Spinal cord (tissue), 10 donors: ENCODE results near the gene SPATA22. TPM values are rescaled to one million over a fixed set of nuclear protein-coding genes. Genes with fewer than 3 reads are reported as not detected.
"Not testable (repeated sequence)": the region's sequence is repeated elsewhere in the genome, so short reads cannot be mapped to it uniquely, and the experiment has no call there.

ENCODE experiments used
- DNase-seq, 6 donors: peaks; one replicate each; pipeline versions ENCODE4 v3.0.0 to v3.0.0-alpha.2; 2013 to 2015; ENCODE audit warnings: low spot score in 6 of 6, low read depth in 4 of 6
- H3K27ac ChIP-seq: one replicate; pipeline ENCODE4 v1.5.1; 2013; ENCODE audit warnings: low read depth, low read length, control low read depth
- H3K27me3 ChIP-seq: one replicate; pipeline ENCODE4 v1.6.1; 2013; ENCODE audit warnings: low read length; ENCODE audit not compliant: control insufficient read depth, insufficient read depth
- H3K36me3 ChIP-seq: one replicate; pipeline ENCODE4 v1.6.1; 2013; ENCODE audit warnings: low read length; ENCODE audit not compliant: control insufficient read depth, insufficient read depth
- H3K4me1 ChIP-seq: one replicate; pipeline ENCODE4 v1.6.1; 2013; ENCODE audit warnings: low read length; ENCODE audit not compliant: control insufficient read depth, insufficient read depth
- H3K4me3 ChIP-seq: one replicate; pipeline ENCODE4 v1.5.1; 2013; ENCODE audit warnings: low read depth, low read length, control low read depth
- H3K9me3 ChIP-seq: one replicate; pipeline ENCODE4 v1.6.1; 2013; ENCODE audit warnings: low read length; ENCODE audit not compliant: control insufficient read depth, insufficient read depth
- WGBS: methylation state at CpG from one replicate; pipeline ENCODE4 v1.1.5; 2013; ENCODE audit warnings: missing lambda C conversion rate; ENCODE audit not compliant: insufficient coverage; 5-methylcytosine and 5-hydroxymethylcytosine counted together
- polyA plus RNA-seq, 2 donors: library from polyadenylated mRNA; unstranded; fragments of 120-200 nt; gene quantifications; one replicate each; pipeline ENCODE4 v1.2.1, GENCODE V29; 2013; ENCODE audit not compliant: insufficient read length in 2 of 2
- total RNA-seq, 2 donors: library from RNA; depleted of rRNA in 1 of 2; stranded (reverse); fragments of 120-200 nt in 1 of 2; fragments of >200 nt in 1 of 2; gene quantifications; one replicate each; pipeline versions ENCODE4 v1.2.3 to v1.2.4, GENCODE V29; 2013 to 2014
- donor health status: healthy.

SPATA22 gene
- total and polyA plus RNA-seq, 4 donors, result 0.44 to 1.2 (median 0.81) TPM

DNA sequence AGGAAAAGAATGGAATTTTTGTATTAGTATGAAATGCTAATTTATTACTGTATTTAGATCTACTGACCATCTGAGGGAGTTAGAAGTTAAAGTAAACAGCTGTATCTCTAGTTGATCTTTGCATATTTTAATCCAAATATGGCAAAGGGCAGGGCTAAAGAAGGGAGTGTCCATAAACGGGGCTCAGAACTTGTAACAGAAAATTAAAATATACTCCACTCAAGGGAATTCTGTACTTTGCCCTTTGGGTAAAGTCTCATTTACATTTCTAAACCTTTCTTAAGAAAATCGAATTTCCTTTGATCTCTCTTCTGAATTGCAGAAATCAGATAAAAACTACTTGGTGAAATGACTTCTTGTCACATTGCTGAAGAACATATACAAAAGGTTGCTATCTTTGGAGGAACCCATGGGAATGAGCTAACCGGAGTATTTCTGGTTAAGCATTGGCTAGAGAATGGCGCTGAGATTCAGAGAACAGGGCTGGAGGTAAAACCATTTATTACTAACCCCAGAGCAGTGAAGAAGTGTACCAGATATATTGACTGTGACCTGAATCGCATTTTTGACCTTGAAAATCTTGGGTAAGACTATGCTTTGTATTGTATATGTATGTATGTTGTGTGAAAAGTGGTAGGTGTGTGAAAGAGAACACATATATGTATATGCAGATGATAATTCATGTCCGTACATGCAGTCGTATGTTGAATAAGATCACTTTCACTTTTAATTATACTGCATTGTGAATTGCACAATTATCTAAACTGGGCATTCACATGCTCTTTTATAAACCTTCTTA is 4.4 kb upstream of the SPATA22 start, which contains the start of gene ASPA:
Gene ASPA, plus strand, starts transcription at position 186 of the 799 bp plus-strand sequence. Its CDS starts 163 bp downstream, at position 349.
- DNase-seq, result no peak
- Histone ChIP-seq H3K27ac (peak within 1 kb of the TSS; percentile 62), H3K4me3 (peak within 1 kb of the TSS; percentile 14), H3K36me3 (no peaks in the 10 kb centered on the region), H3K9me3 (no peaks in the 10 kb centered on the region), H3K4me1 (no peaks in the 10 kb centered on the region), H3K27me3 (no peaks in the 10 kb centered on the region)
- 90% methylated on average over 2 of the region's 7 CpGs for WGBS

DNA sequence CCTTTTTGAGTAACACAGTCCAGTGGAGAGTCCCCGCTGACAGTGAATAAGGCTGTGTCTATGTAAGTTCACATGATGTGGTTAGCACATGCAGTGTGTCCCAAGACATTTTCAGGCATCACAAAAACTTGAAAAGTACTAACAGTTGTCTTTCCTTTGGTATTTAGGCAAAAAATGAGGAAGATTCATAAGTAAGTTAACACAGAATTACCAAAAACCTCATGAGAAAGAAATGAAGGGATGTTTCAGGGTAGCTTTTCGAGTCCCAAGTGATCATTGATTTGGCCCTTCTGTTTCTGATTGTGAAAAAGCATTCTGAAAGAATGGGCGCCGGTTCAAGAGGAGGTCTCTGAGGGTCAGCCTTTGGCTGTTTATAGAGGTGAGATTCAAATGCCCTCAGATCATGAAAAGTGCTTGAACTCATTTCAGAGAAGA is 3.6 kb upstream of the SPATA22 start:
- 42% methylated on average over 3 of the region's 4 CpGs for WGBS
- H3K27ac ChIP-seq, result peak overlapping the region; percentile 62
- no peak for DNase-seq
- H3K4me1 ChIP-seq, result no peaks in the 10 kb centered on the region
- H3K9me3 ChIP-seq, result no peaks in the 10 kb centered on the region
- H3K27me3 ChIP-seq, result no peaks in the 10 kb centered on the region
- no peaks in the 10 kb centered on the region for H3K36me3 ChIP-seq
- H3K4me3 ChIP-seq, result no peak overlapping the region

DNA sequence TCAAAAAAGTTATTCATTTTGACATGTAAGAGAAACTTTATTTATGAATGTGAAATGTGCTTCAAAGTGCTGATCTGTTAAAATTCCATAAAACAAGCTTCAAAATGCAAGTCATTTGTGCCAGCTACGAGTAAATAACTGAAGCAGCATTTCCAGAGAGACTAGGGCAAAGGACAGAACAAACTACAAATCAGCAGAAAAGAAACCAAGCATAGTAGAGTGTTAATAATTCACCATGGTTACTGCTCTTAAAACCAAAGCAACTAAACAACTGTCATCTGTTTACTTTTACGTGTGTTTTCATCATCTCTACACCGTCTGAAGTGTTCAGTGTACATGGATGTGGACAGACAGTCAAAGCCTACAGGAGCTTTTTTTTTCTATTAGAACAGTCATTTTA is 2.6 kb upstream of the SPATA22 start:
- WGBS, result no CpG with 5 or more reads among the region's 3 CpGs
- Histone ChIP-seq H3K4me1 (no peaks in the 10 kb centered on the region), H3K27me3 (no peaks in the 10 kb centered on the region), H3K36me3 (no peaks in the 10 kb centered on the region), H3K4me3 (no peak overlapping the region), H3K9me3 (no peaks in the 10 kb centered on the region), H3K27ac (peak overlapping the region; percentile 62)
- DNase-seq, result peak in 3 of 6 donors; percentile 4 to 11 (median 9)

DNA sequence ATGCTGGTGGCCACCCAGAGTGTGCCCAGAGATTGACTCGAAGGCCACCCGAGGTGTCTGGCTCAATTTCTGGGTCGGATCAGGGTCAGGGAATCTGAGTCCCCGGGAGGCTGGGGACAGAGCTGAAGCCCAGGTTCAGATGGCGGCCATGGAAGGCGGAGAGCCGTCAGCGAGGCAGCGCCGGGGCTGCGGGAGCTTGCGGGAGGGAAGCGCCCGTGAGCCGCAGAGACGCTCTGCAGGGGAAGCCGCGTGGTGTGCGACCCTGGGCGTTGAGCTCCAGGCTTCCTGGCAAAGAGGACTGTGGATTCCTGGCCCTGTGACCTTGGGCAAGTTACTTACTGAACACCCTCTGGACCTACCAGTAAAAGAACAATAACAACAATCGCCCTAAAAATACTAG is 518 bp upstream of the SPATA22 start:
- no peaks in the 10 kb centered on the region for H3K36me3 ChIP-seq
- no peak overlapping the region for H3K4me3 ChIP-seq
- H3K27ac ChIP-seq, result no peak overlapping the region
- no peak for DNase-seq
- WGBS, result 95% methylated on average over 20 of the region's 21 CpGs
- no peaks in the 10 kb centered on the region for H3K27me3 ChIP-seq
- no peaks in the 10 kb centered on the region for H3K9me3 ChIP-seq
- no peaks in the 10 kb centered on the region for H3K4me1 ChIP-seq

DNA sequence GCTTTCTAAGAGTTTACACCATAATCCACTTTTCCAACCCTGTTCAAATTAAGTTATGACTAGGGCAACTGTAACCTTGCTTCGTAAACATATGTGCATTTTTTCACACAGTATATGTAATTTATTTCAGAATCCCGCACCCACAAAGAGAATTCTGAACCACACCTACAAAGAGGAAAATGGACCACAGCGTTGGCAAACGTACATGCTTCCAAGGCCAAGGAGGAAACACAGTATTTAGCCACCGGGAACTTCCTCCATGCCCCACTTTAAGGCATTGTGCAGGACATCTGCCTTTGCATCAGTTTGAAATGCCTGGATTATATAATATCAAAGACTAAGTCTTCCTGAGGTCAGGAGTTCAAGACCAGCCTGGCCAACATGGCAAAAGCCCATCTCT is 2.1 kb downstream of the SPATA22 start:
- Histone ChIP-seq H3K27ac (no peak overlapping the region), H3K4me3 (no peak overlapping the region), H3K9me3 (no peaks in the 10 kb centered on the region), H3K4me1 (no peaks in the 10 kb centered on the region), H3K27me3 (no peaks in the 10 kb centered on the region), H3K36me3 (no peaks in the 10 kb centered on the region)
- 55% methylated on average over 4 of the region's 5 CpGs for WGBS
- no peak for DNase-seq

DNA sequence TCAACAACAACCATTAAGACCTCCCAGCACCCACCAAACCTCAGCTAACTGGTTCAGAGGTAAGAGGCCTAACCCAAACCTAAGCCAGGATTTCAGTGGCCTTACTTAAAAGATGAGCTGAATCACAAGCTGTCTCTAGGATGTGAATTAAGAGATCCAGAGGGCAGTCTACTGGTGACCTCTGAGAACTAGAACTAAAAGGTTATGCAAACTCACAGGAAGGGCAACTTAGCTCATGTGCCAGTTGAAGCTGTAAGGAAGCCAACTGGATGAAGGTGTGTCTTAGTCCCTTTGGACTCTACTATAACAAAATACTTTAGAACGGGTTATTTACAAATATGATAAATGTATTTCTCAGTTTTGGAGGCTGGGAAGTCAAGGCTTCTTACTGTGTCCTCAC is 5.3 kb downstream of the SPATA22 start:
- H3K4me1 ChIP-seq, H3K4me3 ChIP-seq, H3K9me3 ChIP-seq, DNase-seq, H3K27me3 ChIP-seq, H3K27ac ChIP-seq, H3K36me3 ChIP-seq: not testable (repeated sequence)
- no CpG with 5 or more reads among the region's 1 CpG for WGBS

DNA sequence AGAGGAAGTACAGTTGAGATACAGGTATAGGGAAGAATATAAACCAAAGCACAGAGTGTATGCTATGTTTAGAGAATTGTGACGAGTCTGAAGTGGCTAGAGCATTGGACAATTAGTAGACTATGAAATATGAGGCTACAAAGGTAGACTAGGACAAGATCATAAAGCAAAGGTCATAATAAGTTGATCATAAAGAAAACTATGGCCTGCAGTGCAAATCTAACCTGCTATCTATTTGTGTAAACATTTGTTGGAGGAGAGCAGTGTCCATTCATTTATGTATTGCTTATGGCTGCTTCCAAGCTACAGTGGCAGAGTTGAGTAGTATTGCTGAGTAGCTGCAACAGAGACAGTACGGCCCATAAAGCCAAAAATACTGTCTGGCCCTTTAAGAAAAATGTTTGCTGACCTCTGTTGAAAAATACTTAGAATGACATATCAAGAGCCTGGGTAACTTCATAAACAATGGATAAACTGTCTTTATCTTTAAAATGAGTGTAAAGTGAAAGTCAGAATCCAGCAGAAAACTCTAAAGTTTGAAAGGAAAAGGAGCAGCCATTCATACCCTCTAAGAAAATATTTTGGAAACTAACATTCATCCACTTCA is 23.5 kb downstream of the SPATA22 start:
- H3K4me1 ChIP-seq, result no peaks in the 10 kb centered on the region
- no peaks in the 10 kb centered on the region for H3K27me3 ChIP-seq
- H3K9me3 ChIP-seq, result no peaks in the 10 kb centered on the region
- no peaks in the 10 kb centered on the region for H3K36me3 ChIP-seq
- H3K4me3 ChIP-seq, result no peak overlapping the region
- no peak overlapping the region for H3K27ac ChIP-seq
- 71% methylated on average over 1 of the region's 2 CpGs for WGBS
- no peak for DNase-seq

DNA sequence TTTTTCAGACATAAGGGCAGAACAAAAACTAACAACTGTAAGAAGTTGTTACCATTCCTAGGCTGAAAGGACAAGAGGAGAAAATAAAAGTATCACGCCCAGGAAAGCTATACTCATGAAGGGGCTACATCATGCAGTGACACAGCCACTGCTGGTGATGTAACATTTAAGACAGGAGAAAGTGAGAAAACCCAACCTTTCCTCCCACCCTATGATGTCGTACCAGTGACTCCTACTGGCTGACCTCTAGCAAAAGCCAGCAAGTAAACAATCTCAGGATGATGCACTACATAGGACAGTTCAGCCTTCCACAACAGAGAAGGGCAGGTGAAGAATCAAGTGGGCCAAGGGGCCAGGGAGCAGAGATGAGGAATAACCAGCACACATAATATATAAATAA is 24.0 kb downstream of the SPATA22 start:
- Histone ChIP-seq H3K4me1 (no peaks in the 10 kb centered on the region), H3K4me3 (no peak overlapping the region), H3K27me3 (no peaks in the 10 kb centered on the region), H3K27ac (no peak overlapping the region), H3K9me3 (no peaks in the 10 kb centered on the region), H3K36me3 (no peaks in the 10 kb centered on the region)
- WGBS, result no CpG with 5 or more reads among the region's 2 CpGs
- DNase-seq, result no peak

DNA sequence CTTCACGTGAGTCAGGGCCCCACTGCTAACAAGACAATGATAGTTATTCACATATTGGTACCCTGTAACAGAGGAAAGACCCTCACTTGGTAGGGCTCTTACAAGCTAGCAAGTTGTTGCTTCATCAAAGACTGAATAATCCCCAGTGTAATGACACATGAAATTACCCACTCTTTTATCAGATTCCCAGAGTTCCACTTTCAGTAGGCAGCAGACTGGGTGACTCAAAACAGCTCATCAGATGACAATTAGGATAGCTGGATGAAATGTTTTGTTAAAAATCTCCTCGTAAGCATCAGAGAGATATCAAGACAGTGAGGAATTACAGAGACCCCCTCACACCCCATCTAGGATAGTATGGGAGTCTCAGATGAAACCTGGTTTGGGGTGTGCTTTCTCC is 31.2 kb downstream of the SPATA22 start:
- WGBS, result no CpG with 5 or more reads among the region's 2 CpGs
- Histone ChIP-seq H3K9me3 (no peaks in the 10 kb centered on the region), H3K27ac (no peak overlapping the region), H3K4me1 (no peaks in the 10 kb centered on the region), H3K36me3 (no peaks in the 10 kb centered on the region), H3K4me3 (no peak overlapping the region), H3K27me3 (no peaks in the 10 kb centered on the region)
- no peak for DNase-seq

DNA sequence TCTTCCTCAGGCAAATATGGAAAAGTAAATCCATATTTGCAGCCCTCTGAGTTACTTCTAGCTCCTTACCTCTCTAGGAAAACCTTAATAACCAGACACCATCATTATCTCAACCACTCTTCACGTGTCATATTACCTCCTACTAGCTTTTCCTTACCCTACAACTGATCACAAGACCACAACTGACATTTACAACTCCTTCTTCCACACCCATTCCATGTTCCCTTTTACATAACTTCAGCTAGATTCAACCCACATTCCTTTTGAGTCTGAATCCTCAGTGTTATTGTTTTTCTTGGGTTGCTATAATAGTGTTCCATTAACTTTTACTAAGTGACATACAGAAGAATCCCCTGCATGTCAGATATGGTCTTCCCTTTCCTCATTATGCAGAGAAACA is 33.3 kb downstream of the SPATA22 start:
- Histone ChIP-seq H3K4me3 (no peak overlapping the region), H3K4me1 (no peaks in the 10 kb centered on the region), H3K27me3 (no peaks in the 10 kb centered on the region), H3K9me3 (no peaks in the 10 kb centered on the region), H3K27ac (no peak overlapping the region), H3K36me3 (no peaks in the 10 kb centered on the region)
- DNase-seq, result no peak
- 88% methylated on average over 1 of the region's 1 CpG for WGBS
